HG03045 (cell line): ENCODE measurements around the gene TMEM130.
"Not testable (repeated sequence)": the region's sequence is repeated elsewhere in the genome, so short reads cannot be mapped to it uniquely, and the experiment has no call there.

ENCODE experiments used
- ATAC-seq: cut with Tn5 transposase; IDR thresholded peaks from one replicate; pipeline ENCODE4 v1.9.1; 2021; ENCODE audit warnings: mild to moderate bottlenecking, moderate library complexity; ENCODE audit not compliant: unreplicated experiment

TMEM130 gene

DNA sequence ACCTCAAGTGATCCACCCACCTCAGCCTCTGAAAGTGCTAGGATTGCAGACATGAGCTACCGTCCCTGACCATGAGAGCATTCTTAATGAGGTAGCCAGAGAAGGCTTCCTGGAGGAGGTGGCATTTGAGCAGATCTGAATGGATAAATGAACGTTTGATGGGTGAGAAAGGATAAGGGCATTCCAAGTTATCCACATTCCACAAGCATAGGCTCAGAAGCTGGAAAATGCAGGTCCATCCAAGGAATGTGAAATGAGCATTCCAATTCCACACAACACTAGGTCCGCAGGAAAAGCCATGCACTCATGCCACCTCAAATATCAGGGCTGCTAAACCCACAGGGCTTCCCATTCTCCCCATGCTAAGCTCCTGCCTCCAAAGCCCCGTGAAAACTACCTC lies 17.0 kb downstream of the TMEM130 start:
- no peak for ATAC-seq

DNA sequence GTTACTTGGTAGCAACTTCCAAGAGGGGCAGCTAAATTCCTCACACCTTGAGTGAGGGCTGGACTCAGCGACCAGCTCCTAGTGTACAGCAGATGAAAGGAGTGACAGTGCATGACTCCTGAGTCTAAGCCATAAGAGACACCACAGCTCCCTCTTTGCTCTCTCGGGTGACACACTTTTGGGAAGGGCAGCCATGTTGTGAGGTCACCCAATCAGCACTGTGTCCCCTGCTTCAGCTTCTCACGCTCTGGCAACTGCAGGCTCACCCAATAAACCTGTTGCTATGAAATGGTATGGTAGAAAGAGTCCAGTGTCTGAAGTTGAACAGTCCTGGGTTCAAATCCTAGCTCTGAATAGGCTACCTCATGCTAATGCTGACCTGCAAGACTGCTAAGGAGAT lies 20.9 kb downstream of the TMEM130 start:
- ATAC-seq, result no peak

DNA sequence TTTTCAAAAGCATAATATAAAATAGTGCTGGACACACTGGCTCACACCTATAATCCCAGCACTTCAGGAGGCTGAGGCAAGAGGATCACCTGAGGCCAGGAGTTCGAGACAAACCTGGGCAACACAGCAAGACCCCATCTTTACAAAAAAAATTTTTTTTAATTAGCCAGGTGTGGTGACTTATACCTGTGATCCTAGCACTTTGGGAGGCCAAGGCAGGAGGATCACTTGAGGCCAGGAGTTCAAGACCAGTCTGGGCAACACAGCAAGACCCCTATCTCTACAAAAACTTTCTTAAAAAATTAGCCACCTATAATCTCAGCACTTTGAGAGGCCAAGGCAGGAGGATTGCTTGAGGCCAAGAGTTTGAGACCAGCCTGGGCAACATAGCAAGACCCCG lies 27.3 kb downstream of the TMEM130 start:
- ATAC-seq, result not testable (repeated sequence)

DNA sequence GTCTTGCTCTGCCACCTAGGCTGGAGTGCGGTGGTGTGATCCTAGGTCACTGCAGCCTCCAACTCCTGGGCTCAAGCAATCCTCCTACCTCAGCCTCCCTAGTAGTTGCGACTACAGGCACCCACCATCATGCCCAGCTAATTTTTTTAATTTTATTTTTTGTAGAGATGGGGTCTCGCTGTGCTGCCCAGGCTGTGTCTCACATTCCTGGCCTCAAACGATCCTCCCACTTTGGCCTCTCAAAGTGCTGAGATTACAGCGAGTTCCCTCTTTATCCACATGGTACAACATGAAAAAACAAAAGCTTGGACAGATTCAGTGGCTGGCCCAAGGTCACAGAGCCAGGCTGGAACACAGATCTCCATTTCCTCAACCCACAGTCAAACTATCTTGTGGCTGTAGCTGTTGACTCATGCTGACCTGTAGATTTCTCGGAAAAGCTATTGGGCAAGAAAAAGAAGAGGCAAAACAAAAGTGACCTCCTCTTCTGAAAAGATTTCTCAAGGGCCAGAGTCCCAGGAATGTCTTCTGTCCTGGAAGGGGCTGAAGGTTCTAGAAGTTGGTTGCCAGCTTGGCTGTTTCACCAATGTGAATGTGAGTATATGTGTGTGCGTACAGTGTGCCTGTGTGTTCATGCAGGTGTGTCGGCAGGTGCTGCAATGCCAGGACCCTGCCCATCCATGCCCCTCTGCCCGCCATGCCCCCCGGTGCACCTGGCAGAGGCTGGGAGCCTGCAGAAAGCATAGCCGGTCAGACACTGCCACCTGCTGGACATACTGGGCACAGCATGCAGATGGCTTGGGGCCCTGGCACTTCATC lies 28.4 kb downstream of the TMEM130 start:
- no peak for ATAC-seq

DNA sequence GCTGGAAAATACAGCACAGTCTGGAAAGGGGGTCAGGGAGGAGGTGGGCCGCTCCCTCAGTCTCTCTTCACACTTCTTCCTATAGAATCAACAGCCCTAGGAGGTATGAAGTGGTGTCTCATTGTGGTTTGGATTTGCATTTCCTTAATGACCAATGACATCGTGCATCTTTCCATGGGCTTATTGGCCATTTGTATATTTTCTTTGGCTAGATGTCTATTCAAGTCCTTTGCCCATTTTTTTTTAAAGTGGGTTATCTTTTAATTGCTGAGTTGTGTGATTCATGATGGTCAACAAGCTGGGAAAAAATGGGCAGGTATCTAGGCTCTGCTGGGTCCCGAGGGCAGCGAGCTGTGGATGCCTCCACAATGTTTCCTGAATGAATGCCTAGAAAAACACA lies 29.1 kb downstream of the TMEM130 start:
- ATAC-seq, result no peak

DNA sequence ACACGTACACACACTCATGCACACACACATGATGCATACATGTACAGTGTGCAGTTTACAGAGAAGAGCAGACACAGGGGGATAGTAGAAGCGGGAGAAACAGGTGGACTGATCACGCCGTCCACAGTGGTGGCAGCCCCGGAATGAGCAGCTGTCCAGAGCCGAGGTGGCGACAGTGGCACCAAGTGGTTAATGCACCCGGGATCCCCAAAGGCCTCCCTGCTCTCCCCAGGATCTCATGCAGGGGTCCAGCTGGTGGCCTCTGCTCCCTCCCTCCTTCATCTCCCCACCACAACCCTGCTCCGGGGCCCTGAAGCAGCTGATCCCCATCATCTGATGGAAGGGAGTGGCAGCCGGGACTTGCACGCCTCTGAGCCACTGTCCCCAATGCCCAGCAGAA lies 29.7 kb downstream of the TMEM130 start:
- ATAC-seq, result no peak

DNA sequence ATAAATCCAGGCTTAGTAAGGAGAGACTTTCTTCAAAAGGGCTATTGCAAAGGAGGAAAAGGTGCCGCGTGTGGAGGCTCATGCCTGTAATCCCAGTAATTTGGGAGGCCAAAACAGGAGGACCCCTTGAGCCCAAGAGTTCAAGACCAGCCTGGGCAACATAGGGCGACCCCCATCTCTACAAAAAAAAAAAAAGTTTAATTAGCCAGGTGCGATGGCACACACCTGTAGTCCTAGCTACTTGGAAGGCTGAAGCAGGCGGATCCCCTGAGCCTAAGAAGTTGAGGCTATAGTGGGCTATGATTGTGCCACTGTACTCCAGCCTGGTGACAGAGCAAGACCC lies 32.2 kb downstream of the TMEM130 start:
- ATAC-seq, result no peak

DNA sequence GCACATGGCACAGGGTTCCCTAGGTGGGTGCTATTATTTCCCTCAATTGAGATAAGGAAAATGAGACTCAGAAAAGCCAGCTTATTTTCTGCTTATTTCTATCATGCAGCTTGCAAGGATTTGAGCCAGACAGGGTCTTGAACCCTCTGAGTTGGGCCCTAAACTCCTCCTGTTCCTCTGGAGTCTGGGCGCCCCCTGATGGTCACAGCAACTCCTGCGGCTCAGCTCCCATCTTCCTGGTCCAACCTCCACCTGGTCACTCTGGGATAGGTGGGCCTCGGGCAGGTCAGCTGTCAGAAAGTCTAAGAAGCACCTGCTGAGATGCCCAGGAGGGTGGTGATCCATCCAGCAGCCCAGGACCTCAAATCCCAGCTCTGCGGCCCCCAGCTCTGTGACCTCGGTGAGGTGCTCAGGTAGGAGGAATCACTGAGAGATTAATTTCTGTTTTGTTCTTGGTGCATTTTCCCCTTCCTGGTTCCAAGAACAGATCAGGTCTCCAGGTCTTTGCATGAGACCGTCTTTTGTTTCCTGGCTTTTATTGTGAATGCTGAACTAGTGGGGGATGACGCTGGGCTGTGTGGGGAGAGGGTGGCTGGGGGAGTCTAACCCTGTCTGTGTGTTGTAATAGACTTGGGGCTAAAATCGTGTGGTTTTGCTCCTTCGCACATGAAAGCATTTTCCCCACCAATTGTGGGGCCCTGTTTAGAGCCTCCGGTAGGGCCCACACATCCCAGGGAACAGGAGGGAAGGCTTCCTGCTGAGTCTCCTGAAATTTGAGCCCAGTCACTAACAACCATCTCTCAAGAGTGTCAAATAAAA lies 32.8 kb downstream of the TMEM130 start:
- ATAC-seq, result no peak

DNA sequence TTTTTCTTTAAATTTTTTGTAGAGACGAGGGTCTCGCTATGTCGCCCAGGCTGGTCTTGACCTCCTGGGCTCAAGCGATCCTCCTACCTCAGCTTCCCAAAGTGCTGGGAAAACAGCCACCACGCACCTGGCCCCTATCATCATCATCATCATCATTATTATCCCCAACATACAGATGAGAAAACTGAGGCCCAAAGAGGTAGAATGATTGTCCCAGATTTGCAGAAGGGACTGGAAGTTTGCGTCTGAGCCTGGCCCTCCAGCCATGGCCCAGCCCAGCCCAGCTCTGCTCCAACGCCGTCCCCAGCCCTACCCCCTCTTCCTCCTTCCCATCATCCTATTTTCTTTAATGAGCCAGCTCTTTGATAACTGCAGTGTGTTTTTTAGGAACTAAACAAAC lies 34.9 kb downstream of the TMEM130 start:
- ATAC-seq, result no peak

DNA sequence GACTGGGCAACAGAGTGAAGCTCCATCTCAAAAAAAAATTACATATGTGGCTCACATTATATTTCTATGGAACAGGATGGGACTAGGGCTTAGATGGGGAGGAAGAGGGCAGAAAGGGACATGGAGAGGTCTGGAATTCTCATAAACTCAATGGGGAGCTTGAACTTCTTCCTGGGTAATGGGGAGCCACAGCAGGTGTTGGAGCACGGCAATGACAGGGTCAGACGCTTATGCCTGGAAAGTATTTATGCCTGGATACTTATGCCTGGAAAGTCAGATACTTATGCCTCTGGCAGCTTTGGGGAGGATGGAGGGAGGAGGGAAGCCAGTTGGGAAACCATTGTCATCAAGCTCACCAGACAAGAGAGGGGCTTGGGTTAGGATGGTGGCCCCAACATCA lies 36.8 kb downstream of the TMEM130 start:
- ATAC-seq, result no peak

DNA sequence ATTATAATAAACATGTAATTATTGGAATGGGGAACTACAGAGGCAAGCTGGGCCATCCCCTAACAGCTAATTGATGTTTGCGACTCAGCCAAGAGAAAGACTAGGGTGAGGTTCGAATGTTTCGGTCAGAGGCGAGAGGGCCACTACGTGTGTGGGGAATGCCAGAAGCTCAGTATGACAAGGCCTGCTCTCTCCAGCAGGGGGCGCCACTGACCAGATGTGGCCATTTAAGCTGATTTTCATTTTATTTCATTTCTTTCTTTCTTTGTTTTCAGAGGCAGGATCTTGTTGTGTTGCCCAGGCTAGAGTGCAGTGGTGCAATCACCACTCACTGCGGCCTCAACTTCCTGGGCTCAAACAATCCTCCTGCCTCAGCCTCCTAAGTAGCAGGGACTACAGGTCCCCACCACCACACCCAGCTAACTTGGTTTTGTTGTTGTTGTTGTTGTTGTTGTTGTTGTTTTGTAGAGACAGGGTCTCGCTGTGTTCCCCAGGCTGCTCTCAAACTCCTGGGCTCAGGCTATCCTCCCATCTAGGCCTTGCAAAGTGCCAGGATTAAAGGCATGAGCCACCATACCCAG lies 38.1 kb downstream of the TMEM130 start:
- ATAC-seq, result no peak

DNA sequence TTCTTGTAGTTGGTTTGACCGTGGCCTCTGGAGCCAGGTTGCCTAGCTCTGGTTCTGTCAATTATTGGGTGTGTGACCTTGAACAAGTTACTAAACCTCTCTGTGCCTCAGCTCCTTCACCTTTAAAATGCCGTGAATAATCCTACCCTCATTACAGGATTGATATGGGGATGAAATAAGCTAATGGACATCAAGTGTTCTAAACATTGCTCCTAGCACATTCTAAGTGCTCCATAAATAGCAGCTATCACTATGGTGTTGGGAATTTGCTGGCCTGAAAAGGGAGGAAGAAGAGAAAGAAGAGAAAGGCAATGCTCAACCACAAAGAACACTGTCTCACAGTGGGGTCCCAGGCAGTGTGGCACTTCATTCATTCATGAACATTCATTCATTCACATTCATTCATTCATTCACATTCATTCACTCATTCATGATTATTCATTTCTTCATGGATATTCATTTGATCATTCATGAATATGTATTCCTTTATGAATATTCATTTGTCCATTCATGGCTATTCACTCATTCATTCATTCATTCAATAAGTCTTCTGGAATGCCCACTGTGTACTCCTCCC lies 38.8 kb downstream of the TMEM130 start:
- ATAC-seq, result no peak

DNA sequence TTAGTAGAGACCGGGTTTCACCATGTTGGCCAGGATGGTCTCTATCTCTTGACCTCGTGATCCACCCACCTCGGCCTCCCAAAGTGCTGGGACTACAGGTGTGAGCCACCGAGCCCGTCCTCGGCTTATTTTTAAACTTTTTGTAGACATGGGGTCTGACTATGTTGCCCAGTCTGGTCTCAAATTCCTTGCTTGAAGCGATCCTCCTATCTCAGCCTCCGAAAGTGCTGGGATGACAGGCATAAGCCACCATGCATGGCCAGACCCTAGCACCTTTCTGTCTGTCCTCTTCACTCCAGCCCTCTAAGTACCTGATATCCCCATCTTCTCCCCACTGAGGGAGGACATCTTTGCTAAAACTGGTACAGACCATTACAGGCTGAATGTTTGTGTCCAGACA lies 41.4 kb downstream of the TMEM130 start:
- ATAC-seq, result no peak

DNA sequence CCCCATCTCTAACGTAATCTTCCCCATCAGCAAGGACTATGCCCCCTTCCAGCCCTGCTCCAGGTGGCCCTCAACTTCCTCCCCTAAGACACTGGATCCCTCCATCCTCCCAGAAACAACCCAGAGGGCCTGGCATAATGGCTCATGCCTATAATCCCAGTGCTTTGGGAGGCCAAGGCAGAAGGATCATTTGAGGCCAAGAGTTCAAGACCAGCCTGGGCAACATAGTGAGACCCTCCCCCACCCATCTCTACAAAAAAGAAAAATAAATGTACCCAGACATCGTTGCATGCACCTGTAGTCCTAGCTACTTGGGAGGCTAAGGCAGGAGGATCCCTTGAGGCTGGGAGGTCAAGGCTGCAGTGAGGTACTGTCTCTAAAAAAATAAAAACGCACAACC lies 42.6 kb downstream of the TMEM130 start:
- ATAC-seq, result no peak

DNA sequence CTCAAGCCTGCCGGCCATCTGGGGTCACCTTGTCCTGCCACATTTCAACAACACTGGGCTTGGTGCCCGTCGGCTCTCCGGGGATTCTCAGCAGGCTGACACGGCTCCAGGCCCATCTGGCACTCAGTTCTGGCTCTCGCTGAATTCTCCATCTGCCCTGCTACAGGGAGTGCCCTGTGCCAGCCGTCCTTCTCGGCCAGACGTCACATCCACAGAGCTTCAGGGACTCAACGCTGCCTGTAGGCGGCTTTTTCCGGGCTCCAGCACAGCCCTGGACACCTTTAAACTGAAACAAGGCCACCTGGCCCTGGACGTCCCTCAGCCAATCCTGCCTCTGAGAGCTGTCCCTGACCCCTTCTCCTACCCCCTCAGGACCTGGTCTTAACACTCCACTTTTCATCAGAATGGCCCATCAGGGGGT lies 43.0 kb downstream of the TMEM130 start:
- no peak for ATAC-seq

DNA sequence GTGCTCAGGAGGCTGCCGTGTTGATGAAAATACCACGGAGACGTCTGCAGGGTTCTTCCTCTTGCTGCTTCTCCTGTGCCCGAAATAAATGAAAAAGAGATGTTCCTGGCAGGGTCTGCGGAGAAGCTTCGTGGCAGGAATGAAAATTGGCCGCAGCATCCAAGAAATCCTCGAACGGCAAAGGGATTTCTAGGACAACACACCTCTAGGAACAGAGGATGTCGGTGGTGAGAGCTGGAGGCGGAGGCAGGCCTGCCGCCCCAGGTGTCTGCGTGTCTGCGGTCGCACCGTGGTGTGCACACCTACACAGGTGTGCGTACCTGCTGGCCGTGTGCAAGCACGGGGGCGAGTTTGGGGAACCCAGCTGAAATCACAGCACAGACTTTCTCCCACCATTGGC lies 43.4 kb downstream of the TMEM130 start:
- no peak for ATAC-seq

DNA sequence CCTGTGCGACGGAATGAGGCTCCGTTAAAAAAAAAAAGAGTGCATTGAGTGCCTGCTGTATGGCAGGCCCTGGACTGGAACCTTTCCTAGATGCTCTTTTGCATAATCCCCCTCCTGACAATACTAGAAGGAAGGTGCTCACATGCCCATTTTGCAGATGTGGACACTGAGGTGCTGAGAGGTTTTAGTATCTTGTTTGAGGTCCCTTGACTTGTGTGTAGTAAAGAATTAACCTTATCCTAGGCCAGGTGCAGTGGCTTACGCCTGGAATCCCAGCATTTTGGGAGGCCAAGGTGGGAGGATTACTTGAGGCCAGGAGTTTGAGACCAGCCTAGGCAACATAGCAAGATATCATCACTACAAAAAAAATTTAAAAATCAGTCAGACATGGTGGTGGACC lies 46.6 kb downstream of the TMEM130 start:
- ATAC-seq, result no peak

DNA sequence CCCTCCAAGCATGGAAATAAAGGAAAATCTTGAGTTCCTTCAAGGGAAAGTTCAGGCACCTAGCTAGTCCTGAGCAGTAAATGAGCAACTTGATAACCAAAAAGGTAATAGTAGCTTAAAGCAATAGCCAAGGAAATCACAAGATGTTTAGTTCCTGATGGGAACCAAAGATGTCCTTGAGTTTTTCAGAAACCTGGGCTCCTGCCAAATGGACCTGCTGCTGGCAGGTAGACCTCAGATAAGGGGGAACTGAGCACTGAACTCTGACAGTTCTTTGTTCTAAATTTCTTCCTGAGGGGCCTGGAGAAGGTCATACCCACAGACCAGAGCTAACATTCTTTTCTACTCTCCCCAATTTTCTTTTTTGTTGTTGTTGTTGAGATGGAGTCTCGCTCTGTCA lies 48.5 kb downstream of the TMEM130 start:
- ATAC-seq, result no peak

DNA sequence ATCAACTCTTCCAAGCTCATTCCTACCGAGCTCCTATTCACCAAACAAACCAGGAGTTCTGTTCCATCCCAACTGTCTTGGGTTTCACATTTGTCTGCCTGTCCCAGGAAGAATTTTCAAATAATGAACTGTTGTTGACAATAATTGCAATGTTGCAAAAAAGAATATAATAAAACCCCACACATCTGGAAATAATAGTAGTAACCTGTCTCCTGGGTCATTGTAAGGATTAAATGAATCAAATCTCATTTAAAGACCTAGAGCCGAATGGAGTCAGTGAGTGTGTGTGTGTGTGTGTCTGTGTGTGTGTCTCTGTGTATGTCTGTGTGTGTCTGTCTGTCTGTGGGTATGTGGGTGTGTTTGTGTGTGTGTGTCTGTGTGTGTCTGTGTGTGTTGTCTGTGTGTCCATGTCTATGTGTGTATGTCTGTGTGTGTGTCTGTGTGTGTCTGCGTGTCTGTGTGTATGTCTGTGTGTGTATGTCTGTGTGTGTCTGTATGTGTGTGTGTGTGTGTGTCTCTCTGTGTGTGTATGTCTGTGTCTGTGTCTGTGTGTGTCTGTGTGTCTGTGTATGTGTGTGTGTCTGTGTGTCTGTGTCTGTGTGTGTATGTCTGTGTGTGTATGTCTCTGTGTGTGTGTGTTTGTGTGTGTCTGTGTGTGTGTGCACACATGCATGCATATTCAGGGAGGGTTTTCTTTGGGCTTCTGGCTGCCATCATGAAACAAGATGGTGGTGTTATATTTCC lies 52.7 kb downstream of the TMEM130 start:
- ATAC-seq, result no peak

DNA sequence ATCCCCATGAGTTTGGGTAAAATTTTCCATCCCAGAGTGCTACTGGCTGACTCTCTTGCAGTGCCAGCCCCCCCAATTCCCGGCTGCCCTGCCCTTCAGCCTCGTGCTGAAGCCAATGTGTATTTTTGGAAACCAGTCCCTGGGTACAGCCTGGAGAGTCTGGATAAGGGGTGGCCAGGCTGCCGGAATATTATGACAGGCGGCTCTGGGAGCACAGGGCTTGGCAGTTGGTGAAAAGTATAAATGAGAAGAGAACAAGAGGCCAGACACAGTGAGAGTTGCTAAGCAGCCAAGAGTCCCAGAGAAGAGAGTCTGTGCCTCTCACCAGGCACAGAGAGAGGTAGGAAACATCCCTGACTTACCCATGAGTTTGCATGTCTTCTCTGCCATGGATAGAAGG lies 53.6 kb downstream of the TMEM130 start:
- no peak for ATAC-seq

DNA sequence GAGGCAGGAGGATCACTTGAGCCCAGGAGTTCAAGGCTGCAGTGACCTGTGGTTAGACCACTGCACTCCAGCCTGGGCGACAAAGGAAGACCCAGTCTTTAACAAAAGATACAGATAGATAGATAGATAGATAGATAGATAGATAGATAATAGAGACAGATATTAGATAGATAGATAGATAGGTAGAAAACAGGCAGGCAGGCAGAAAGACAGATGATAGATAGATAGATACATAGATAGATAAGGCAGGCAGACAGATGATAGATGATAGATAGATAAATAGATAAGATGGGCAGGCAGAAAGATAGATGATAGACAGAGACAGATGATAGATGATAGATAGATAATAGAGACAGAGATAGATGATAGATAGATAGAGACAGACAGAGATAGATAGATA lies 54.5 kb downstream of the TMEM130 start:
- no peak for ATAC-seq
